ENCODE results near the gene TOX2. TPM values are rescaled to one million over a fixed set of nuclear protein-coding genes. Genes with fewer than 3 reads are reported as not detected.
A peak's percentile ranks its signal among the peaks of the same experiment; 100 is the strongest.

Gene TOX2
- total RNA-seq, 6 experiments from 2014 or later, result 1.5 to 5.0 (median 2.2) TPM

DNA sequence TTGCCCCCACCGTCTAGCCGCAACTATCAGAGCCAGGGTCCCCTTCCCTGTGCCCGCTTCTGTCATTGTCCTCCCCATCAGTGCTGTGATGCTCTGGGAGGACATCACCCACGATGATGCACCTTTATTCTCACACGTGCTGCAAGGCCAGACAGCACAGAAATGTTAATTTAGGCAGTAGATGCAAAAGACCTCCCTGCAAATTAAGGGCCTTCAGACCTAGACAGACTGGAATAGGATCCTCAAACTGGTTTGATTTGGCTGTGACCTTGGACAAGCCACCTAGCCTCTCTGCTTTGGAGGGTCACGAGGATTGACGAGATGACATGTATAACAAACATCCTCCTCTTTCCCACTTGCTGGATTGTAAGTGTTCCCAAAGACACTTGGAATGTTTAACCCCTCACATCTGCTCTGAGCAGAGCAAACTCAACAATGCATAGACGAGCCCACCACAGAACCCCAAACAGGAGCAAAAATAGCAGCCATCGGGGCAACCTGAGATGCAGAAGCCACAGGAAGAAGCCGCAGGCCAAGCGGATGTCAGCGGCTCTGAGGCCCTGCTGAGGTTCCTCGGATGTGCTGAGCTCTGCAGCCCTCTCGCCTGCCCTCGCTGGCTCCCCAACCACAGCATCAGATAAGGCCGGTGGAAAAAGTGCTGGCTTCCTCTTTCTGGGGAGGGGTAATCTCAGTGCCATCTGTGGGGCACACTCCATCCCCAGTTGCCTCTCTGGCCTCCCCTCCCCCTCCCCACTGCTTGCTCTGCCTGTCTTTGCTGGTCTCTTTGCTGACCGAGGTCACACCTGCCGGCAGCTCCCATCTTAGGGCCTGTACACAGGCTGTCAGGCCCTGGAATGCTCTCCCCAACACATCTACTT, 35.3 kb downstream of the TOX2 start:
- WGBS (ENCODE audit: insufficient coverage, low coverage, low lambda C conversion rate, missing lambda C conversion rate), result 59% methylated on average over 9 of the region's 18 CpGs
- peaks cover 0 to 2% (median 0%) of the 10 kb centered on the region in 4 donors for H3K4me1 ChIP-seq
- intact Hi-C loops (cut with DNase I), result no loop called here
- H3K4me3 ChIP-seq, result no peak overlapping the region
- TF ChIP-seq CTCF (IDR thresholded peaks at IDR 0.05) (no peak), POLR2A (IDR thresholded peaks at IDR 0.05) (no peak)
- H3K9me3 ChIP-seq, result no peaks in the 10 kb centered on the region
- no peaks in the 10 kb centered on the region for H3K36me3 ChIP-seq
- DNase-seq, result peak in 1 of 3 donors; percentile 49
- peak; percentile 54 to 79 (median 70) for ATAC-seq
- no peak overlapping the region for H3K27ac ChIP-seq
- no peaks in the 10 kb centered on the region for H3K27me3 ChIP-seq

- Histone ChIP-seq H3K27ac (no peak overlapping the region), H3K27me3 (no peaks in the 10 kb centered on the region), H3K4me3 (no peak overlapping the region), H3K9me3 (no peaks in the 10 kb centered on the region), H3K36me3 (no peaks in the 10 kb centered on the region), H3K4me1 (peaks cover 0 to 37% (median 15%) of the 10 kb centered on the region in 4 donors)
- WGBS (ENCODE audit: insufficient coverage, low coverage, low lambda C conversion rate, missing lambda C conversion rate), result 75% methylated on average over 6 of the region's 8 CpGs
- DNase-seq, result no peak
- TF ChIP-seq CTCF (IDR thresholded peaks at IDR 0.05) (no peak), POLR2A (IDR thresholded peaks at IDR 0.05) (no peak)
- intact Hi-C loops (cut with DNase I), result no loop called here
- no peak for ATAC-seq
Observed at GRCh38 chr20:43953919-43954592, 39.4 kb downstream of the TOX2 start.

DNA sequence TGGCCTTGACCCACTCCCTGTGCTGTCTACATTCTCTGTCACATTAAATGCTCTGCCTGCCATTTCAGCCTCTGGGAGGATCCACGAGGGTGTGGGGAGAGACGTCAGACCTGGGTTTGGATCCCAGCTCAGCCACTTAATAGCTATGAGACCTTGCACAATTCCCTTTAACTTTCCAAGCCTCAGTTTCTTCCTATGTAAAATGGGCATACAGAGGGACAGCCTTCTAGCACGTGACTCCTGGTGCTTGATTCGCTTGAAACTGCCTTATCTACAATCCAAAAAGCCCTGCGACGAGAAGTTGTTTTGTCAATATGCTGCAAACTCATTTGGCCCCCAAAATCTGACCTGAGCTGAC, 40.0 kb downstream of the TOX2 start:
- Histone ChIP-seq H3K27me3 (no peaks in the 10 kb centered on the region), H3K4me3 (no peak overlapping the region), H3K9me3 (no peaks in the 10 kb centered on the region), H3K27ac (no peak overlapping the region), H3K4me1 (peaks cover 0 to 42% (median 17%) of the 10 kb centered on the region in 4 donors), H3K36me3 (no peaks in the 10 kb centered on the region)
- ATAC-seq, result no peak
- 54% methylated on average over 6 of the region's 6 CpGs for WGBS (ENCODE audit: insufficient coverage, low coverage, low lambda C conversion rate, missing lambda C conversion rate)
- intact Hi-C loops (cut with DNase I), result no loop called here
- no peak for DNase-seq
- TF ChIP-seq CTCF (IDR thresholded peaks at IDR 0.05), result no peak
- TF ChIP-seq POLR2A (IDR thresholded peaks at IDR 0.05), result no peak

GRCh38 chr20:43955062-43955749, 40.6 kb downstream of the TOX2 start:
- Histone ChIP-seq H3K9me3 (no peaks in the 10 kb centered on the region), H3K27me3 (no peaks in the 10 kb centered on the region), H3K4me3 (no peak overlapping the region), H3K27ac (no peak overlapping the region), H3K36me3 (no peaks in the 10 kb centered on the region), H3K4me1 (peaks cover 0 to 47% (median 19%) of the 10 kb centered on the region in 4 donors)
- intact Hi-C loops (cut with DNase I), result no loop called here
- ATAC-seq (peak in 3 of 4 donors; percentile 12 to 54 (median 30)), DNase-seq (no peak)
- TF ChIP-seq CTCF (IDR thresholded peaks at IDR 0.05) (no peak), POLR2A (IDR thresholded peaks at IDR 0.05) (no peak)
- WGBS (ENCODE audit: insufficient coverage, low coverage, low lambda C conversion rate, missing lambda C conversion rate), result 12% methylated on average over 6 of the region's 6 CpGs
